ENCODE results near the gene RHCG. TPM values are rescaled to one million over a fixed set of nuclear protein-coding genes. Genes with fewer than 3 reads are reported as not detected.

Gene RHCG
- total RNA-seq, 6 experiments from 2014 or later = not detected

DNA sequence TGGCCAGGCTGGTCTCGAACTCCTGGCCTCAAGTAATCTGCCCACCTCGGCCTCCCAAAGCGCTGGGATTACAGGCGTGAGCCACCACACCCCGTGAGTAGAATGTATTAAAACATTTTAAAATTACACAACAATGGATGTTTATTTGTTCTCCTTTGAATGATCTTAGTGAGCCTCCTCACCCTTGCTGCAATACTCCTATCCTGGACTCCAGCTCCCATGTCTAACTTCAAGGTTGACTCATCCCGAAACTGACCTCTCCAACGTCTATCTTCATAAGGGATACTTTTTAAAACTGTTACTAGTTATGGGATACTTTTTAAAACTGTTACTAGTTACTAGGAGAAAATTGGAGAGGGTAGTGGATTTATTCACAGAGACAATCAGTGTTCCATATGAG is 17.8 kb upstream of the RHCG start:
- peaks cover 5% of the 10 kb centered on the region; the same call in 1 of the 2 replicates for H3K36me3 Mint-ChIP-seq (ENCODE audit: low read depth)
- TF ChIP-seq, protein P1, sequence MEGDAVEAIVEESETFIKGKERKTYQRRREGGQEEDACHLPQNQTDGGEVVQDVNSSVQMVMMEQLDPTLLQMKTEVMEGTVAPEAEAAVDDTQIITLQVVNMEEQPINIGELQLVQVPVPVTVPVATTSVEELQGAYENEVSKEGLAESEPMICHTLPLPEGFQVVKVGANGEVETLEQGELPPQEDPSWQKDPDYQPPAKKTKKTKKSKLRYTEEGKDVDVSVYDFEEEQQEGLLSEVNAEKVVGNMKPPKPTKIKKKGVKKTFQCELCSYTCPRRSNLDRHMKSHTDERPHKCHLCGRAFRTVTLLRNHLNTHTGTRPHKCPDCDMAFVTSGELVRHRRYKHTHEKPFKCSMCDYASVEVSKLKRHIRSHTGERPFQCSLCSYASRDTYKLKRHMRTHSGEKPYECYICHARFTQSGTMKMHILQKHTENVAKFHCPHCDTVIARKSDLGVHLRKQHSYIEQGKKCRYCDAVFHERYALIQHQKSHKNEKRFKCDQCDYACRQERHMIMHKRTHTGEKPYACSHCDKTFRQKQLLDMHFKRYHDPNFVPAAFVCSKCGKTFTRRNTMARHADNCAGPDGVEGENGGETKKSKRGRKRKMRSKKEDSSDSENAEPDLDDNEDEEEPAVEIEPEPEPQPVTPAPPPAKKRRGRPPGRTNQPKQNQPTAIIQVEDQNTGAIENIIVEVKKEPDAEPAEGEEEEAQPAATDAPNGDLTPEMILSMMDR (IDR thresholded peaks at IDR 0.05) = no peak
- H3K27me3 Mint-ChIP-seq (ENCODE audit: insufficient read depth) = peaks cover 48% of the 10 kb centered on the region
- no peaks in the 10 kb centered on the region for H3K4me1 Mint-ChIP-seq (ENCODE audit: low read depth)
- no peak overlapping the region for H3K4me3 Mint-ChIP-seq
- DNase-seq = no peak
- no peak overlapping the region for H3K27ac Mint-ChIP-seq
- H3K9me3 Mint-ChIP-seq = no peaks in the 10 kb centered on the region

DNA sequence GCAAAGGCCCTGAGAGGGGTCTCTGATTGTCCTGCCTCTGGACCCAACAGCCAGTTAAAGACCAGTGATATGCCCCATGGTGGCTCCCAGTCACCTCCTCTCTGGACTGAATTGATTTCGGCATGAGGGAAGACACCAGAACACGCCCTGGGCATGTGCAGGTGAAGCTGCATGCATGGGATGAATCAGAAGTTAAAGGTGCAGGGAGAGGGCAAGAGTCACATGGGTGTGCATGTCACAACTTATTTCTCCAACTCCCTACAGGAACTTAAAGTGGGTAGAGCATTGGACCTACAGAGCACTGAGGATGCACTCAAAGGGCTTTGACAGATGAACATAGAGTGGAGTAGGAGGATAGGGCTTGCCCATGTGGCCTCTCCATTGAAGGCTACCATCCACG is 16.9 kb upstream of the RHCG start:
- Mint-ChIP-seq H3K27ac (no peak overlapping the region), H3K9me3 (no peaks in the 10 kb centered on the region), H3K27me3 (ENCODE audit: insufficient read depth) (peaks cover 48% of the 10 kb centered on the region), H3K4me3 (no peak overlapping the region), H3K36me3 (ENCODE audit: low read depth) (peaks cover 5% of the 10 kb centered on the region; the same call in 1 of the 2 replicates), H3K4me1 (ENCODE audit: low read depth) (no peaks in the 10 kb centered on the region)
- DNase-seq = no peak
- TF ChIP-seq, protein P1 (IDR thresholded peaks at IDR 0.05) = no peak

DNA sequence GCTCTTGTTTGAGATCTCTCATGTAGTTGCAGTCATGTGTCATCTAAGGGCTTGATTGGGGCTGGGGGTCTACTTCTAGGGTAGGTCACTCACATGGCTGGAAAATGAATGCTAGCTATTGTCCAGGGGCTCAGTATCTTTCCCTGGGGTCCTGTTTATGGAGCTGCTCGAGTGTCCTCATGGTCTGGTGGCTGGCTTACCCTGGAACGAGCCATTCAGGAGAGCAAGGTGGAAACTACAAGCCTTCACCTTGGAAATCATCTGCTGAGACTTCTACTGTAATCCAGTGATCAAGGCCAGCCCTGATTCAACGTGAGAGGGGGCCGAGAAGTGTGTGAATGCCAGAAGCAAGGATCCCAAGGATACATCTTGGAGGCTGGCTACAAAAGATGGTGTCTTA is 16.2 kb upstream of the RHCG start:
- H3K27me3 Mint-ChIP-seq (ENCODE audit: insufficient read depth) = peaks cover 48% of the 10 kb centered on the region

DNA sequence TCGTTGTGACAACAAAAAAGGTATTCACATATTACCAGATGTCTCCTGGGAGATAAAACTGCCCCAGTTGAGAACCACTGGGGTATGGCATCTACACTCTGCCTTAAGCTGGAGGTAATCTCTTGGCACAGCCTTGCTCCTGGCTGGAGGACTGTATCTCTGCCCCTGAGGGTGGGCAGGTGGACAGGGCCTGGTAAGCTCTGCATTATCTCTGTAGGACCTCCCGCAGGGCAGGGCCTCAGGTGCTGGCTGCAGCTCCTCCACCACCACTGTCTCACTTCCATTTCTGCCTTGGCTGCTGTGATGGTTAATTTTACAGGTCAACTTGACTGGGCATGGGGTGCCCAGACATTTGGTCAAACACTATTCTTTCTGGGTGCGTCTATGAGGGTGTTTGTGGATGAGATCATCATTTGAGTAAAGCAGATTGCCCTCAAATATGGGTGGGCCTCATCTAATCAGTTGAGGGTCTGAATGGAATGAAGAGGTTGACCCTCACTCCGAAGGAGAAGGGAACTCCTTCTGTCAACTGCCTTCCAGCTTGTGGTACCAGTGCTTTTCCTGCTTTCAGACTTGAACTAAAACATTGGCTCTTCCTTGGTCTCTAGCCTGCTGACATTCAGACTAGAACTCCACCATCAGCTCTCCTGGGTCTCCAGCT is 9.8 kb upstream of the RHCG start:
- Mint-ChIP-seq H3K4me1 (ENCODE audit: low read depth) (no peaks in the 10 kb centered on the region), H3K36me3 (ENCODE audit: low read depth) (no peaks in the 10 kb centered on the region), H3K27me3 (ENCODE audit: insufficient read depth) (peaks cover 53% of the 10 kb centered on the region), H3K9me3 (no peaks in the 10 kb centered on the region), H3K27ac (no peak overlapping the region), H3K4me3 (no peak overlapping the region)
- TF ChIP-seq, protein P1 (IDR thresholded peaks at IDR 0.05) = no peak
- no peak for DNase-seq

More for the DNA sequence above, 16.2 kb upstream of the RHCG start:
- Mint-ChIP-seq H3K9me3 (no peaks in the 10 kb centered on the region), H3K36me3 (ENCODE audit: low read depth) (peaks cover 5% of the 10 kb centered on the region; the same call in 1 of the 2 replicates), H3K27ac (no peak overlapping the region), H3K4me1 (ENCODE audit: low read depth) (no peaks in the 10 kb centered on the region), H3K4me3 (no peak overlapping the region)
- no peak for DNase-seq
- TF ChIP-seq, protein P1 (IDR thresholded peaks at IDR 0.05) = no peak

DNA sequence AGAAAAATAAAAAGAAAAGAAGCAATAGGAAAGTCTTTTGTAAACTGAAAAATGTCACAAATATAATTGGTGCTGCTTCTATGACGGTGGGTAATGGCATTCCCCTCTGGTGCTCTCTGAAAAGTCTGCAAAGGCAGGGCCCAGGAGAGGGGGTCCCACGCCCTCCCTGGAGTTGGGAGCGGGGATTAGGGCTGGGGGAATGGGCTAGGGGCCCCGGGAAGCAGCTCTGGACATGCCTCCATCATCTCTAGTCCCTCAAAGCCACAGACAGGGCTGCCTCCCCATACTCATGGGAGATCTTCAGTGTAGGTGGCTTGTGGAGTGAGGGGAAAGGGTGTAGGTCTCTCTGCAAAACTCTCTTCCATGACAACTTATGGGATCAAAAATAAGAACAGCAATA is 7.8 kb upstream of the RHCG start:
- no peak for DNase-seq
- Mint-ChIP-seq H3K9me3 (no peaks in the 10 kb centered on the region), H3K4me1 (ENCODE audit: low read depth) (peaks cover 3% of the 10 kb centered on the region), H3K27me3 (ENCODE audit: insufficient read depth) (peaks cover 51% of the 10 kb centered on the region), H3K4me3 (no peak overlapping the region), H3K27ac (no peak overlapping the region), H3K36me3 (ENCODE audit: low read depth) (no peaks in the 10 kb centered on the region)
- TF ChIP-seq, protein P1 (IDR thresholded peaks at IDR 0.05) = no peak
